ENCODE data around the gene CLVS2. TPM values are rescaled to one million over a fixed set of nuclear protein-coding genes. Genes with fewer than 3 reads are reported as not detected.

Gene CLVS2
- total and polyA plus RNA-seq, 10 donors = not detected

DNA sequence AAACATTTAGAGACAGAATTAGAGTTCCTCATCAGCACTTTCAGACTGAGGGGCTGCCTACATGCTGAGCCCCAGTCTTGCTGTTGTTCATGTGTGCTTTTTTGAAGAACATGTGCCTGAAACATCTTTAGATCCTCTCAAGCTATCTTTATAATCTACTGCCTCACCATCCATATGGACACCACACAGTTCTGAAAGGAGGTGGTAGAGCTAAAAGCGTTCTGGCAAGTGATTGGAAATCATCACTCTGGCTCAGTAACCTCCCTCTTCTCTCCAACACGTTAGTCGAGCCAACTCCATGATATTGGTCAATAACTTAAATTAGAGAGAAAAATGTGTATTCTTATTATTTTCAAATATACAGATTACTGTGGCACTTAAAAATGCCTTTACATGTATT is 40.6 kb downstream of the CLVS2 start:
- Histone ChIP-seq H3K36me3 (no peaks in the 10 kb centered on the region), H3K27me3 (replicated peaks in 1 of 7) (no peaks in the 10 kb centered on the region), H3K4me3 (no peak overlapping the region), H3K27ac (no peak overlapping the region), H3K9me3 (no peaks in the 10 kb centered on the region), H3K4me1 (no peaks in the 10 kb centered on the region)
- no peak for TF ChIP-seq POLR2A (IDR thresholded peaks at IDR 0.05)
- TF ChIP-seq POLR2AphosphoS5 (IDR thresholded peaks at IDR 0.05) = no peak
- TF ChIP-seq, protein P1, sequence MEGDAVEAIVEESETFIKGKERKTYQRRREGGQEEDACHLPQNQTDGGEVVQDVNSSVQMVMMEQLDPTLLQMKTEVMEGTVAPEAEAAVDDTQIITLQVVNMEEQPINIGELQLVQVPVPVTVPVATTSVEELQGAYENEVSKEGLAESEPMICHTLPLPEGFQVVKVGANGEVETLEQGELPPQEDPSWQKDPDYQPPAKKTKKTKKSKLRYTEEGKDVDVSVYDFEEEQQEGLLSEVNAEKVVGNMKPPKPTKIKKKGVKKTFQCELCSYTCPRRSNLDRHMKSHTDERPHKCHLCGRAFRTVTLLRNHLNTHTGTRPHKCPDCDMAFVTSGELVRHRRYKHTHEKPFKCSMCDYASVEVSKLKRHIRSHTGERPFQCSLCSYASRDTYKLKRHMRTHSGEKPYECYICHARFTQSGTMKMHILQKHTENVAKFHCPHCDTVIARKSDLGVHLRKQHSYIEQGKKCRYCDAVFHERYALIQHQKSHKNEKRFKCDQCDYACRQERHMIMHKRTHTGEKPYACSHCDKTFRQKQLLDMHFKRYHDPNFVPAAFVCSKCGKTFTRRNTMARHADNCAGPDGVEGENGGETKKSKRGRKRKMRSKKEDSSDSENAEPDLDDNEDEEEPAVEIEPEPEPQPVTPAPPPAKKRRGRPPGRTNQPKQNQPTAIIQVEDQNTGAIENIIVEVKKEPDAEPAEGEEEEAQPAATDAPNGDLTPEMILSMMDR (IDR thresholded peaks at IDR 0.05 in 8 of 11, conservative IDR thresholded peaks at IDR 0.05 in 3 of 11) = no peak
- 77 to 83% (median 78%) methylated on average over 3 of the region's 3 CpGs for WGBS, 5 donors
- intact Hi-C loops (cut with DNase I; ENCODE audit: low total_unique reads) = no loop called here
- DNase-seq = no peak

DNA sequence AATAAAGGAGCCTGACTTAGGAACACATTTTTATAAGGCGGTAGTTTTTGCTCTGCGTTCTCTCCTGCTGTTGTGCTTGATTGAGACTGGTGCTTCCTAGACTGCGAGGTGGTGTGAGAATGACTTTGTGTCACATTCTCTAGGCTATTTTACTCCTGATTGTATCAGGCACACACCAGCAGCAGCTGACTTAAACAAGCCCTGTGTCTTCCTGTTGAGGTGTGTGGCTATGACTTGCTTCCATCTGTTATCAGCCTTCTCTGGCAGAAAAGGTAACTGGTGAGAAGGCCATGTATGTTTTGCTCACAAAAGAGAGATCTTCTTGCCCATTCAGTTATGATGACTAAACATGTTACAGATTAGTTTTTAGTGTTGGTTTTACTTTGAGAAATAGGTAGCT is 43.4 kb downstream of the CLVS2 start:
- Histone ChIP-seq H3K4me1 (no peaks in the 10 kb centered on the region), H3K36me3 (no peaks in the 10 kb centered on the region), H3K9me3 (no peaks in the 10 kb centered on the region), H3K27ac (no peak overlapping the region), H3K27me3 (replicated peaks in 1 of 7) (no peaks in the 10 kb centered on the region), H3K4me3 (no peak overlapping the region)
- no peak for DNase-seq
- intact Hi-C loops (cut with DNase I; ENCODE audit: low total_unique reads) = no loop called here
- TF ChIP-seq, protein P1 (IDR thresholded peaks at IDR 0.05 in 8 of 11, conservative IDR thresholded peaks at IDR 0.05 in 3 of 11) = no peak
- TF ChIP-seq POLR2AphosphoS5 (IDR thresholded peaks at IDR 0.05) = no peak
- no peak for TF ChIP-seq POLR2A (IDR thresholded peaks at IDR 0.05)
- WGBS, 5 donors = 83 to 98% (median 85%) methylated on average over 3 of the region's 3 CpGs

DNA sequence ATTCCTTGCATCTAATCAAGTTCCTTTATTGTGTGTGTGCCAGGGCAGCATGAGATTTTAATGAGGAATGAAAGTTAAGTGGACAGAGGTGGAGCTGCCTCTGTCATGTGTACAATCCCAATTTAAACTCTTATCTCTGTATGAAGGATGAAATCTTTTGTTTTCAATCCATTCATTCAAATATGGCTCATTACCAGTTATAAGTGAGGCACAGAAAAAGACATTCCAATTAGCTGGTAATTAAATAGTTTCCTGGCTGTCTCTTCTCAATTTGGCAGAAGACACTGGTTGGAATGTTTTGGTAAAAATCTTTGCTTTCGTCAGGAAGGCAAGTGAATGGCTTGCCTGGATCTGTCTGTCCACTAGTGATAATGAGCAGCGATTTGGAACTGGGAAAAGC is 46.4 kb downstream of the CLVS2 start:
- Histone ChIP-seq H3K9me3 (no peaks in the 10 kb centered on the region), H3K27ac (no peak overlapping the region), H3K36me3 (no peaks in the 10 kb centered on the region), H3K27me3 (replicated peaks in 1 of 7) (no peaks in the 10 kb centered on the region), H3K4me3 (no peak overlapping the region), H3K4me1 (no peaks in the 10 kb centered on the region)
- DNase-seq = no peak
- intact Hi-C loops (cut with DNase I; ENCODE audit: low total_unique reads) = no loop called here
- TF ChIP-seq, protein P1 (IDR thresholded peaks at IDR 0.05 in 8 of 11, conservative IDR thresholded peaks at IDR 0.05 in 3 of 11) = no peak
- no peak for TF ChIP-seq POLR2A (IDR thresholded peaks at IDR 0.05)
- TF ChIP-seq POLR2AphosphoS5 (IDR thresholded peaks at IDR 0.05) = no peak
- 63 to 77% (median 69%) methylated on average over 2 of the region's 2 CpGs for WGBS, 5 donors

DNA sequence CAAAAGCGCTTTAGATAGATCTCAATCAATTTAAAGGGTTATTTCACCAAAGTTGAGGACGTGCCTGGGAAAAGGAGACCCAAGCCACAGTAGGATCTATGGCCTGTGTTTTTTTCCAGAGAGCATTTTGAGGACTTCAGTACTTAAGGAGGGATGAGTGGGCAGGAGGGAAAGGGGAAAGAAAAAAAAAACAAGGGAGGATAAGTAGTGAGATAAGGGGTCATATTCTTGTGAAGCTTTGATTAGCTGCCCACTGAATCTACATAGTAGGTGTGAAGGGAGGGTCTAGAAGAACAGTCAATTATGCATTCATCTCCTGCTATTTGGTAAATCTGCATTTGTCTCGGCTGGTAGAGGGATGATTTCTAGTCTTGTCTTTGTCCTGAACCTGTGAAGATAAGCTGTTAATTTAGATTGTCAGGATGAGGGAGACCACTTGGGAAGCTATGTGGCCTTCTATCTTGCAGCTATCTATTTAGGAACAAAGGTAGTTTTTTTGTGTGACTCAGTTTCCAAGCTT is 48.4 kb downstream of the CLVS2 start:
- intact Hi-C loops (cut with DNase I; ENCODE audit: low total_unique reads) = no loop called here
- WGBS, 5 donors = 69 to 82% (median 73%) methylated on average over 3 of the region's 3 CpGs

More for the DNA sequence above, 48.4 kb downstream of the CLVS2 start:
- Histone ChIP-seq H3K4me1 (no peaks in the 10 kb centered on the region), H3K4me3 (no peak overlapping the region), H3K27ac (no peak overlapping the region), H3K9me3 (no peaks in the 10 kb centered on the region), H3K36me3 (no peaks in the 10 kb centered on the region), H3K27me3 (replicated peaks in 1 of 7) (no peaks in the 10 kb centered on the region)
- no peak for DNase-seq
- TF ChIP-seq POLR2A (IDR thresholded peaks at IDR 0.05) (no peak), POLR2AphosphoS5 (IDR thresholded peaks at IDR 0.05) (no peak)
- TF ChIP-seq, protein P1 (IDR thresholded peaks at IDR 0.05 in 8 of 11, conservative IDR thresholded peaks at IDR 0.05 in 3 of 11) = no peak
